SK-N-MC (cell line): Measurements from ENCODE around the gene PCED1B.

Source experiments
- EZH2 ChIP-seq: fragments of 200-600 bp; sonication (generic); IDR thresholded peaks from one replicate; pipeline ENCODE4 v1.6.1; 2017; ENCODE audit warnings: antibody characterized with exemption
- POLR2AphosphoS5 ChIP-seq: IDR thresholded peaks from 2 replicates; pipeline ENCODE4 v1.6.1; 2012; ENCODE audit warnings: mild to moderate bottlenecking, low read depth, low read length, borderline replicate concordance

- TF ChIP-seq POLR2AphosphoS5 (no peak), EZH2 (no peak)
These were observed 30.9 kb upstream of the PCED1B start for GRCh38 chr12:47048541-47048940.
